ENCODE data around the gene ERC1. TPM values are rescaled to one million over a fixed set of nuclear protein-coding genes. Genes with fewer than 3 reads are reported as not detected.

Gene ERC1
- total RNA-seq, 4 donors from 2014 or later, result 23.5 to 74.8 (median 57.0) TPM

DNA sequence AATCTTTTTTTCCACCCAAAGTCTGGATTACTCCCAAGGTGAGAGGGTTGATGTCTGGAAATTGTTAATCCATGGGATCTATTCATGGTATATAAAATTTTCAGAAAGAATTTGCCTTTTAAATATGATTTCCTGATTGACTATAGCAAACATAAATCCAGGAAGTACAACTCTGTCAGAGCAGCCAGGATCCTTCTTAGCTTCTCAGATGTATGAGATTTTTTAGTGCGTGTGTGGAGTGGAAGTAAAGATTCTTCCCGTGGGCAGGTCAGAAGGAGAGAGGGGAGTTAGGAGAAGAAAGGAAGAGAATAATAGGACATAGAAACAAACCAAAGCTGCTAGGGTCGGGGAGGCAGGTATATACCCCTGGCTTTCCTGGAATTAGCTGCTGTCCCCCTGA is 444.0 kb downstream of the ERC1 start:
- H3K27me3 ChIP-seq, result no peaks in the 10 kb centered on the region
- no peaks in the 10 kb centered on the region for H3K9me3 ChIP-seq
- WGBS, 2 donors (ENCODE audit: low coverage in 1 of 2), result 38 to 47% methylated on average over 3 of the region's 3 CpGs
- no peak for DNase-seq
- H3K36me3 ChIP-seq, result no peaks in the 10 kb centered on the region
- no peak for TF ChIP-seq EP300 (IDR thresholded peaks at IDR 0.05; ENCODE audit: low read depth)
- TF ChIP-seq POLR2AphosphoS5 (IDR thresholded peaks at IDR 0.05), result no peak
- TF ChIP-seq, protein P1, sequence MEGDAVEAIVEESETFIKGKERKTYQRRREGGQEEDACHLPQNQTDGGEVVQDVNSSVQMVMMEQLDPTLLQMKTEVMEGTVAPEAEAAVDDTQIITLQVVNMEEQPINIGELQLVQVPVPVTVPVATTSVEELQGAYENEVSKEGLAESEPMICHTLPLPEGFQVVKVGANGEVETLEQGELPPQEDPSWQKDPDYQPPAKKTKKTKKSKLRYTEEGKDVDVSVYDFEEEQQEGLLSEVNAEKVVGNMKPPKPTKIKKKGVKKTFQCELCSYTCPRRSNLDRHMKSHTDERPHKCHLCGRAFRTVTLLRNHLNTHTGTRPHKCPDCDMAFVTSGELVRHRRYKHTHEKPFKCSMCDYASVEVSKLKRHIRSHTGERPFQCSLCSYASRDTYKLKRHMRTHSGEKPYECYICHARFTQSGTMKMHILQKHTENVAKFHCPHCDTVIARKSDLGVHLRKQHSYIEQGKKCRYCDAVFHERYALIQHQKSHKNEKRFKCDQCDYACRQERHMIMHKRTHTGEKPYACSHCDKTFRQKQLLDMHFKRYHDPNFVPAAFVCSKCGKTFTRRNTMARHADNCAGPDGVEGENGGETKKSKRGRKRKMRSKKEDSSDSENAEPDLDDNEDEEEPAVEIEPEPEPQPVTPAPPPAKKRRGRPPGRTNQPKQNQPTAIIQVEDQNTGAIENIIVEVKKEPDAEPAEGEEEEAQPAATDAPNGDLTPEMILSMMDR (IDR thresholded peaks at IDR 0.05), result no peak
- no peak for TF ChIP-seq POLR2A (IDR thresholded peaks at IDR 0.05)
- in situ Hi-C loops (cut with MboI; ENCODE audit: low pct_ligation_motif_present in 1 of 4, low pct_unique_long_range_greater_than_20kb in 1 of 4, low sequenced_read_pairs in 3 of 4), result no loop called here
- peak overlapping the region in 1 of 4 donors; percentile 10 for H3K4me3 ChIP-seq
- peak overlapping the region; percentile 65 to 81 (median 74) for H3K27ac ChIP-seq
- peaks cover 0 to 19% (median 16%) of the 10 kb centered on the region in 4 donors for H3K4me1 ChIP-seq
- intact Hi-C loops (cut with DNase I; ENCODE audit: low total_unique reads), result no loop called here

- WGBS, 2 donors (ENCODE audit: low coverage in 1 of 2), result 21 to 32% methylated on average over 3 of the region's 3 CpGs
- in situ Hi-C loops (cut with MboI; ENCODE audit: low pct_ligation_motif_present in 1 of 4, low pct_unique_long_range_greater_than_20kb in 1 of 4, low sequenced_read_pairs in 3 of 4), result no loop called here
- Histone ChIP-seq H3K4me1 (peaks cover 0 to 19% (median 16%) of the 10 kb centered on the region in 4 donors), H3K36me3 (no peaks in the 10 kb centered on the region), H3K4me3 (peak overlapping the region in 1 of 4 donors; percentile 10), H3K27ac (peak overlapping the region; percentile 65 to 81 (median 74)), H3K9me3 (no peaks in the 10 kb centered on the region), H3K27me3 (no peaks in the 10 kb centered on the region)
- intact Hi-C loops (cut with DNase I; ENCODE audit: low total_unique reads), result no loop called here
- no peak for TF ChIP-seq EP300 (IDR thresholded peaks at IDR 0.05; ENCODE audit: low read depth)
- TF ChIP-seq, protein P1 (IDR thresholded peaks at IDR 0.05), result no peak
- TF ChIP-seq POLR2A (IDR thresholded peaks at IDR 0.05), result peak; percentile 45
- DNase-seq, result peak; percentile 41
Measured at GRCh38 chr12:1435456-1435855, 444.4 kb downstream of the ERC1 start.

GRCh38 chr12:1436015-1436414 is 445.0 kb downstream of the ERC1 start:
- peak overlapping the region; percentile 65 to 81 (median 74) for H3K27ac ChIP-seq

GRCh38 chr12:1436981-1437380 is 446.0 kb downstream of the ERC1 start:
- no peaks in the 10 kb centered on the region for H3K9me3 ChIP-seq
- no peak for TF ChIP-seq EP300 (IDR thresholded peaks at IDR 0.05; ENCODE audit: low read depth)
- TF ChIP-seq, protein P1 (IDR thresholded peaks at IDR 0.05), result no peak
- TF ChIP-seq POLR2A (IDR thresholded peaks at IDR 0.05), result no peak
- no peak for TF ChIP-seq POLR2AphosphoS5 (IDR thresholded peaks at IDR 0.05)
- H3K27ac ChIP-seq, result no peak overlapping the region
- no peak for DNase-seq
- no peak overlapping the region for H3K4me3 ChIP-seq
- in situ Hi-C loops (cut with MboI; ENCODE audit: low pct_ligation_motif_present in 1 of 4, low pct_unique_long_range_greater_than_20kb in 1 of 4, low sequenced_read_pairs in 3 of 4), result no loop called here
- H3K4me1 ChIP-seq, result peaks cover 0 to 19% (median 16%) of the 10 kb centered on the region in 4 donors
- H3K36me3 ChIP-seq, result no peaks in the 10 kb centered on the region
- intact Hi-C loops (cut with DNase I; ENCODE audit: low total_unique reads), result no loop called here
- H3K27me3 ChIP-seq, result no peaks in the 10 kb centered on the region
- 86 to 95% methylated on average over 3 of the region's 3 CpGs for WGBS, 2 donors (ENCODE audit: low coverage in 1 of 2)

More at GRCh38 chr12:1436015-1436414, 445.0 kb downstream of the ERC1 start:
- Histone ChIP-seq H3K27me3 (no peaks in the 10 kb centered on the region), H3K4me1 (peaks cover 0 to 19% (median 16%) of the 10 kb centered on the region in 4 donors), H3K36me3 (no peaks in the 10 kb centered on the region), H3K9me3 (no peaks in the 10 kb centered on the region), H3K4me3 (no peak overlapping the region)
- 86 to 87% methylated on average over 1 to 6 of the region's 6 CpGs for WGBS, 2 donors (ENCODE audit: low coverage in 1 of 2)
- intact Hi-C loops (cut with DNase I; ENCODE audit: low total_unique reads), result no loop called here
- TF ChIP-seq, protein P1 (IDR thresholded peaks at IDR 0.05), result no peak
- TF ChIP-seq POLR2AphosphoS5 (IDR thresholded peaks at IDR 0.05), result no peak
- no peak for TF ChIP-seq EP300 (IDR thresholded peaks at IDR 0.05; ENCODE audit: low read depth)
- no peak for TF ChIP-seq POLR2A (IDR thresholded peaks at IDR 0.05)
- DNase-seq, result no peak
- in situ Hi-C loops (cut with MboI; ENCODE audit: low pct_ligation_motif_present in 1 of 4, low pct_unique_long_range_greater_than_20kb in 1 of 4, low sequenced_read_pairs in 3 of 4), result no loop called here
